Hepatocyte (in vitro differentiated cells): ENCODE measurements around the gene JAG2. TPM values are rescaled to one million over a fixed set of nuclear protein-coding genes. Genes with fewer than 3 reads are reported as not detected.

ENCODE experiments used
- DNase-seq: peaks from one replicate; pipeline ENCODE4 v3.0.0-alpha.2; 2016; ENCODE audit warnings: low spot score
- H2AFZ ChIP-seq: fragments of 200-600 bp; sonication (generic); 2 replicates; pipeline ENCODE4 v1.6.0; 2016; ENCODE audit warnings: antibody characterized with exemption, mild to moderate bottlenecking
- H3K27ac ChIP-seq: fragments of 200-600 bp; sonication (generic); 2 replicates; pipeline ENCODE4 v1.5.1; 2016; ENCODE audit warnings: mild to moderate bottlenecking
- H3K27me3 ChIP-seq: fragments of 200-600 bp; sonication (generic); 2 replicates; pipeline ENCODE4 v1.6.1; 2016
- H3K36me3 ChIP-seq: fragments of 200-600 bp; sonication (generic); replicated peaks from 2 replicates; pipeline ENCODE4 v1.5.1; 2016; ENCODE audit warnings: low read depth; ENCODE audit not compliant: insufficient read depth
- H3K4me1 ChIP-seq: fragments of 200-600 bp; sonication (generic); 2 replicates; pipeline ENCODE4 v1.5.1; 2016; ENCODE audit warnings: mild to moderate bottlenecking, moderate library complexity; ENCODE audit not compliant: insufficient read depth
- H3K4me2 ChIP-seq: fragments of 200-600 bp; sonication (generic); 2 replicates; pipeline ENCODE4 v1.6.0; 2016
- H3K4me3 ChIP-seq: fragments of 200-600 bp; sonication (generic); 2 replicates; pipeline ENCODE4 v1.5.1; 2016; ENCODE audit warnings: mild to moderate bottlenecking
- H3K79me2 ChIP-seq: fragments of 200-600 bp; sonication (generic); 2 replicates; pipeline ENCODE4 v1.6.0; 2017; ENCODE audit warnings: mild to moderate bottlenecking
- H3K9me2 ChIP-seq: fragments of 200-600 bp; sonication (generic); replicated peaks from 2 replicates; pipeline ENCODE4 v1.6.0; 2017; ENCODE audit warnings: mild to moderate bottlenecking; ENCODE audit not compliant: insufficient read depth
- H3K9me3 ChIP-seq: fragments of 200-600 bp; sonication (generic); 2 replicates; pipeline ENCODE4 v1.5.1; 2016; ENCODE audit warnings: low read depth, mild to moderate bottlenecking
- H4K20me1 ChIP-seq: fragments of 200-600 bp; sonication (generic); 2 replicates; pipeline ENCODE4 v1.6.0; 2016; ENCODE audit warnings: mild to moderate bottlenecking; ENCODE audit not compliant: insufficient read depth, poor library complexity, severe bottlenecking
- CTCF ChIP-seq: fragments of 200-600 bp; sonication (generic); IDR thresholded peaks from 2 replicates; pipeline ENCODE4 v1.5.1; 2016; ENCODE audit warnings: antibody characterized with exemption, mild to moderate bottlenecking; ENCODE audit not compliant: poor library complexity
- EZH2 ChIP-seq: fragments of 200-600 bp; sonication (generic); IDR thresholded peaks from 2 replicates; pipeline ENCODE4 v1.6.1; 2016; ENCODE audit warnings: antibody characterized with exemption, mild to moderate bottlenecking, borderline replicate concordance
- EZH2phosphoT487 ChIP-seq: fragments of 200-600 bp; sonication (generic); IDR thresholded peaks from one replicate; pipeline ENCODE4 v1.6.1; 2018; ENCODE audit warnings: antibody characterized with exemption, mild to moderate bottlenecking, low read depth, moderate library complexity; ENCODE audit not compliant: unreplicated experiment, severe bottlenecking
- WGBS: methylation state at CpG from one replicate; pipeline ENCODE4 v1.1.6; 2016; ENCODE audit warnings: low lambda C conversion rate; ENCODE audit errors: missing lambda C conversion rate; 5-methylcytosine and 5-hydroxymethylcytosine counted together
- polyA plus RNA-seq: library from polyadenylated mRNA; unstranded; fragments of >200 nt; fragmentation: Nextera tagmentation; extraction: Ambion mirVana; gene quantifications from 2 replicates; pipeline ENCODE4 v1.2.1, GENCODE V29; 2016
- total RNA-seq: library from RNA; depleted of rRNA; stranded (reverse); fragments of >200 nt; gene quantifications from 2 replicates; pipeline ENCODE4 v1.2.3, GENCODE V29; 2014

JAG2 gene
- total and polyA plus RNA-seq, 2 experiments from 2014 or later = 4.1 to 6.1 TPM

GRCh38 chr14:105143451-105144025 lies 25.0 kb downstream of the JAG2 start:
- no peaks in the 10 kb centered on the region for H4K20me1 ChIP-seq
- H3K27me3 ChIP-seq = no peaks in the 10 kb centered on the region
- H3K27ac ChIP-seq = no peak overlapping the region
- TF ChIP-seq EZH2 (no peak), CTCF (no peak), EZH2phosphoT487 (no peak)
- no peaks in the 10 kb centered on the region for H3K36me3 ChIP-seq
- no peak overlapping the region for H3K4me2 ChIP-seq
- H3K9me3 ChIP-seq = peaks cover 5% of the 10 kb centered on the region
- H3K9me2 ChIP-seq = no peaks in the 10 kb centered on the region
- WGBS = 98% methylated on average over 18 of the region's 27 CpGs
- no peak for DNase-seq
- H3K79me2 ChIP-seq = no peaks in the 10 kb centered on the region
- H3K4me3 ChIP-seq = no peak overlapping the region
- H3K4me1 ChIP-seq = no peaks in the 10 kb centered on the region
- H2AFZ ChIP-seq = no peak overlapping the region

- no peak overlapping the region for H3K27ac ChIP-seq
- TF ChIP-seq EZH2 = no peak
- no peak for TF ChIP-seq EZH2phosphoT487
- TF ChIP-seq CTCF = no peak
- H4K20me1 ChIP-seq = no peaks in the 10 kb centered on the region
- no peak overlapping the region for H3K4me2 ChIP-seq
- 97% methylated on average over 30 of the region's 60 CpGs for WGBS
- H3K4me1 ChIP-seq = no peaks in the 10 kb centered on the region
- H3K79me2 ChIP-seq = no peaks in the 10 kb centered on the region
- H3K4me3 ChIP-seq = no peak overlapping the region
- H3K9me2 ChIP-seq = no peaks in the 10 kb centered on the region
- H3K36me3 ChIP-seq = no peaks in the 10 kb centered on the region
- DNase-seq = no peak
- H3K27me3 ChIP-seq = no peaks in the 10 kb centered on the region
- H2AFZ ChIP-seq = no peak overlapping the region
- H3K9me3 ChIP-seq = peaks cover 5% of the 10 kb centered on the region
These were observed 25.7 kb downstream of the JAG2 start for GRCh38 chr14:105142651-105143450.

DNA sequence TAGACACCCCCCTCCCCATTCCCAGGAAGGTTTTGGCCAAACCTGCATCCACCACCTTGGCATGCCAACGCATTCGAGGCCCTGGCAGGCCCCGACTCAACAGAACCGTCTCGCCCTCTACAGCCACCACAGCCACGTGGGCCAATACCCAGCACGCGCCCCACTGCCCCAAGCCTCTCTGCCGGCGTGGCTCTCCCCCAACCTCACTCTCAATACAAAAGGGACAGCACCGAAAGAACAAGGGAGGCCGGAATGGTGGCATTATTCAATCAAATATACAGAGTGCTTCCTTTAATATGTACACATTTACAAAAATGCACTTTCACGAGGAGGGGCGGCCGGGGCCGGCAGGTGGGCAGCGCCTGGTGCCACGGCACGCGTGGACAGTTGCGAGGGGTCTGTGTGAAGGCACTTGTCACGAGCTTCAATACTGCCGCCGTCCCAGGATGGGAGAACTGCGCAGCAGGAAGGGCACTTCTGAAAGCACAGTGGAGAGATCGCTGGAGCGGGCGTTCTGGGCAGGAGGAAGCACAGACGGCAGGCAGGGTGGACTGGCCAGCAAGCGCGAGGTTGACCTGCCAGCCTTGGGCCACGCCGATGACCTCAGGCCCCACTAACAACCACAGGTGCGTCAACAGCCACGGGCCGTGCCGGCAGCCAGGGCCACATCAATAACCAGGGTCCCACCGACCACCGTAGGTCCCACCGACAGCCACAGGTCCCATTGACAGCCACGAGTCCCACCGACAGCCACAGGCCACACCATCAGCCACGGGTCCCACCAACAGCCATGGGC lies 26.9 kb downstream of the JAG2 start:
- no peaks in the 10 kb centered on the region for H3K36me3 ChIP-seq
- no peak for TF ChIP-seq EZH2
- TF ChIP-seq CTCF = no peak
- TF ChIP-seq EZH2phosphoT487 = no peak
- no peaks in the 10 kb centered on the region for H3K9me2 ChIP-seq
- 95% methylated on average over 43 of the region's 43 CpGs for WGBS
- H3K79me2 ChIP-seq = no peaks in the 10 kb centered on the region
- no peak overlapping the region for H3K4me2 ChIP-seq
- no peak overlapping the region for H2AFZ ChIP-seq
- no peak overlapping the region for H3K4me3 ChIP-seq
- no peaks in the 10 kb centered on the region for H3K27me3 ChIP-seq
- H3K9me3 ChIP-seq = peaks cover 5% of the 10 kb centered on the region
- H4K20me1 ChIP-seq = no peaks in the 10 kb centered on the region
- H3K4me1 ChIP-seq = no peaks in the 10 kb centered on the region
- no peak for DNase-seq
- no peak overlapping the region for H3K27ac ChIP-seq
